Activated T-helper 1 cell treated with anti-CD3 and anti-CD28 coated beads, Interleukin-12 subunit alpha, Interleukin-12 subunit beta, Interleukin-2, Interleukin-4 antibody, amounts not matched to agents 30 ng/mL and 10 ng/mL and 1 ng/mL, durations not matched to agents 14 hours and 24 hours and 36 hours (primary cell): ENCODE data around the gene FAT1. TPM values are rescaled to one million over a fixed set of nuclear protein-coding genes. Genes with fewer than 3 reads are reported as not detected.

Source experiments
- DNase-seq: peaks from one replicate; pipeline ENCODE4 v3.0.0; 2021; ENCODE audit warnings: low spot score
- H3K27ac Mint-ChIP-seq: one replicate; pipeline ENCODE4 v1.8.0; 2021; ENCODE audit warnings: mild to moderate bottlenecking, mixed read lengths
- H3K27me3 Mint-ChIP-seq: one replicate; pipeline ENCODE4 v1.8.0; 2022; ENCODE audit warnings: mild to moderate bottlenecking, moderate library complexity, mixed read lengths; ENCODE audit not compliant: insufficient read depth
- H3K36me3 Mint-ChIP-seq: one replicate; pipeline ENCODE4 v1.8.0; 2021; ENCODE audit warnings: low read depth, mixed read lengths
- H3K4me1 Mint-ChIP-seq: one replicate; pipeline ENCODE4 v1.8.0; 2021; ENCODE audit warnings: low read depth, mixed read lengths
- H3K4me3 Mint-ChIP-seq: one replicate; pipeline ENCODE4 v1.8.0; 2021; ENCODE audit warnings: mild to moderate bottlenecking, moderate library complexity, mixed read lengths
- H3K9me3 Mint-ChIP-seq: one replicate; pipeline ENCODE4 v1.8.0; 2021; ENCODE audit warnings: mixed read lengths
- intact Hi-C: fragments of 100-400 bp; cut with micrococcal nuclease; formaldehyde crosslinking; loops from one replicate; pipeline ENCODE4 v1.15.1; 2024
- total RNA-seq: library from RNA; stranded (reverse); gene quantifications from 2 replicates; pipeline ENCODE4 v1.2.3, GENCODE V29; 2022

Gene FAT1
- total RNA-seq, 1 donor from 2014 or later: 0.03 TPM

- intact Hi-C loops: no loop called here
- Mint-ChIP-seq H3K27me3 (no peaks in the 10 kb centered on the region), H3K27ac (no peak overlapping the region), H3K4me1 (no peaks in the 10 kb centered on the region), H3K9me3 (no peaks in the 10 kb centered on the region), H3K4me3 (no peak overlapping the region), H3K36me3 (no peaks in the 10 kb centered on the region)
- DNase-seq: no peak
Observed at GRCh38 chr4:186650401-186651180, 73.1 kb downstream of the FAT1 start.

GRCh38 chr4:186647821-186648220, 75.8 kb downstream of the FAT1 start:
- no peak for DNase-seq
- Mint-ChIP-seq H3K27me3 (no peaks in the 10 kb centered on the region), H3K4me3 (no peak overlapping the region), H3K27ac (no peak overlapping the region), H3K36me3 (no peaks in the 10 kb centered on the region), H3K9me3 (no peaks in the 10 kb centered on the region), H3K4me1 (no peaks in the 10 kb centered on the region)
- intact Hi-C loops: no loop called here

GRCh38 chr4:186644737-186645261, 78.9 kb downstream of the FAT1 start:
- H3K4me1 Mint-ChIP-seq: no peaks in the 10 kb centered on the region
- intact Hi-C loops: no loop called here
- H3K27ac Mint-ChIP-seq: no peak overlapping the region
- H3K36me3 Mint-ChIP-seq: no peaks in the 10 kb centered on the region
- no peak overlapping the region for H3K4me3 Mint-ChIP-seq
- H3K27me3 Mint-ChIP-seq: no peaks in the 10 kb centered on the region
- DNase-seq: no peak
- no peaks in the 10 kb centered on the region for H3K9me3 Mint-ChIP-seq

GRCh38 chr4:186644311-186644638, 79.4 kb downstream of the FAT1 start:
- no peaks in the 10 kb centered on the region for H3K27me3 Mint-ChIP-seq
- DNase-seq: no peak

GRCh38 chr4:186643501-186644310, 80.0 kb downstream of the FAT1 start:
- DNase-seq: no peak
- no peaks in the 10 kb centered on the region for H3K9me3 Mint-ChIP-seq
- no peak overlapping the region for H3K4me3 Mint-ChIP-seq
- H3K4me1 Mint-ChIP-seq: no peaks in the 10 kb centered on the region
- H3K27ac Mint-ChIP-seq: no peak overlapping the region
- H3K36me3 Mint-ChIP-seq: no peaks in the 10 kb centered on the region
- intact Hi-C loops: no loop called here
- H3K27me3 Mint-ChIP-seq: no peaks in the 10 kb centered on the region

More at GRCh38 chr4:186644311-186644638, 79.4 kb downstream of the FAT1 start:
- Mint-ChIP-seq H3K27ac (no peak overlapping the region), H3K4me3 (no peak overlapping the region), H3K9me3 (no peaks in the 10 kb centered on the region), H3K4me1 (no peaks in the 10 kb centered on the region), H3K36me3 (no peaks in the 10 kb centered on the region)
- intact Hi-C loops: no loop called here

- Mint-ChIP-seq H3K27ac (no peak overlapping the region), H3K36me3 (no peaks in the 10 kb centered on the region), H3K4me3 (no peak overlapping the region), H3K4me1 (no peaks in the 10 kb centered on the region), H3K27me3 (no peaks in the 10 kb centered on the region), H3K9me3 (no peaks in the 10 kb centered on the region)
- no peak for DNase-seq
- intact Hi-C loops: no loop called here
Observed at GRCh38 chr4:186642998-186643397, 80.7 kb downstream of the FAT1 start.

- DNase-seq: no peak
- intact Hi-C loops: no loop called here
- H3K36me3 Mint-ChIP-seq: no peaks in the 10 kb centered on the region
- H3K4me1 Mint-ChIP-seq: no peaks in the 10 kb centered on the region
- no peak overlapping the region for H3K27ac Mint-ChIP-seq
- no peaks in the 10 kb centered on the region for H3K9me3 Mint-ChIP-seq
- H3K4me3 Mint-ChIP-seq: no peak overlapping the region
- no peaks in the 10 kb centered on the region for H3K27me3 Mint-ChIP-seq
Observed at GRCh38 chr4:186642530-186642929, 81.1 kb downstream of the FAT1 start.

GRCh38 chr4:186634591-186635128, 89.0 kb downstream of the FAT1 start:
- H3K4me1 Mint-ChIP-seq: no peaks in the 10 kb centered on the region
- H3K4me3 Mint-ChIP-seq: no peak overlapping the region
- no peaks in the 10 kb centered on the region for H3K27me3 Mint-ChIP-seq
- H3K9me3 Mint-ChIP-seq: no peaks in the 10 kb centered on the region
- no peak for DNase-seq
- H3K36me3 Mint-ChIP-seq: no peaks in the 10 kb centered on the region
- no peak overlapping the region for H3K27ac Mint-ChIP-seq
- intact Hi-C loops: no loop called here

GRCh38 chr4:186633844-186634243, 89.8 kb downstream of the FAT1 start:
- no peak for DNase-seq
- H3K27ac Mint-ChIP-seq: no peak overlapping the region
- intact Hi-C loops: no loop called here
- no peaks in the 10 kb centered on the region for H3K4me1 Mint-ChIP-seq
- H3K27me3 Mint-ChIP-seq: no peaks in the 10 kb centered on the region
- no peak overlapping the region for H3K4me3 Mint-ChIP-seq
- H3K9me3 Mint-ChIP-seq: no peaks in the 10 kb centered on the region
- H3K36me3 Mint-ChIP-seq: no peaks in the 10 kb centered on the region

- no peaks in the 10 kb centered on the region for H3K27me3 Mint-ChIP-seq
- intact Hi-C loops: no loop called here
- DNase-seq: no peak
- H3K36me3 Mint-ChIP-seq: no peaks in the 10 kb centered on the region
- H3K9me3 Mint-ChIP-seq: peaks cover 10% of the 10 kb centered on the region
- H3K27ac Mint-ChIP-seq: no peak overlapping the region
- no peak overlapping the region for H3K4me3 Mint-ChIP-seq
- H3K4me1 Mint-ChIP-seq: peaks cover 7% of the 10 kb centered on the region
Observed at GRCh38 chr4:186630128-186630527, 93.5 kb downstream of the FAT1 start.

- peaks cover 10% of the 10 kb centered on the region for H3K9me3 Mint-ChIP-seq
- no peaks in the 10 kb centered on the region for H3K36me3 Mint-ChIP-seq
- peaks cover 7% of the 10 kb centered on the region for H3K4me1 Mint-ChIP-seq
- no peaks in the 10 kb centered on the region for H3K27me3 Mint-ChIP-seq
- no peak for DNase-seq
- H3K27ac Mint-ChIP-seq: no peak overlapping the region
- H3K4me3 Mint-ChIP-seq: no peak overlapping the region
- intact Hi-C loops: no loop called here
Observed at GRCh38 chr4:186628058-186628711, 95.5 kb downstream of the FAT1 start.

- Mint-ChIP-seq H3K36me3 (no peaks in the 10 kb centered on the region), H3K27ac (no peak overlapping the region), H3K4me3 (no peak overlapping the region), H3K27me3 (no peaks in the 10 kb centered on the region), H3K9me3 (peaks cover 10% of the 10 kb centered on the region), H3K4me1 (peaks cover 7% of the 10 kb centered on the region)
- DNase-seq: no peak
- intact Hi-C loops: no loop called here
Observed at GRCh38 chr4:186627226-186627865, 96.3 kb downstream of the FAT1 start.
